DND-41 (cell line): Measurements from ENCODE around the gene CD80.

ENCODE experiments used
- EZH2 ChIP-seq: IDR thresholded peaks from 3 replicates; pipeline ENCODE4 v1.6.1; 2012; ENCODE audit warnings: borderline replicate concordance, low read depth, mild to moderate bottlenecking, moderate library complexity, low read length, inconsistent platforms; ENCODE audit not compliant: severe bottlenecking
- TF ChIP-seq, protein P1 (sequence below): IDR thresholded peaks from 2 replicates; pipeline ENCODE4 v1.5.1; 2012; ENCODE audit warnings: borderline replicate concordance, low read length, moderate library complexity, mild to moderate bottlenecking; ENCODE audit not compliant: poor library complexity, severe bottlenecking; ENCODE audit errors: extremely low read depth

- TF ChIP-seq, protein P1, sequence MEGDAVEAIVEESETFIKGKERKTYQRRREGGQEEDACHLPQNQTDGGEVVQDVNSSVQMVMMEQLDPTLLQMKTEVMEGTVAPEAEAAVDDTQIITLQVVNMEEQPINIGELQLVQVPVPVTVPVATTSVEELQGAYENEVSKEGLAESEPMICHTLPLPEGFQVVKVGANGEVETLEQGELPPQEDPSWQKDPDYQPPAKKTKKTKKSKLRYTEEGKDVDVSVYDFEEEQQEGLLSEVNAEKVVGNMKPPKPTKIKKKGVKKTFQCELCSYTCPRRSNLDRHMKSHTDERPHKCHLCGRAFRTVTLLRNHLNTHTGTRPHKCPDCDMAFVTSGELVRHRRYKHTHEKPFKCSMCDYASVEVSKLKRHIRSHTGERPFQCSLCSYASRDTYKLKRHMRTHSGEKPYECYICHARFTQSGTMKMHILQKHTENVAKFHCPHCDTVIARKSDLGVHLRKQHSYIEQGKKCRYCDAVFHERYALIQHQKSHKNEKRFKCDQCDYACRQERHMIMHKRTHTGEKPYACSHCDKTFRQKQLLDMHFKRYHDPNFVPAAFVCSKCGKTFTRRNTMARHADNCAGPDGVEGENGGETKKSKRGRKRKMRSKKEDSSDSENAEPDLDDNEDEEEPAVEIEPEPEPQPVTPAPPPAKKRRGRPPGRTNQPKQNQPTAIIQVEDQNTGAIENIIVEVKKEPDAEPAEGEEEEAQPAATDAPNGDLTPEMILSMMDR = no peak
- no peak for TF ChIP-seq EZH2
Measured at GRCh38 chr3:119550192-119550910, 9.1 kb downstream of the CD80 start.
